HepG2 (cell line): ENCODE data around the gene CHMP1A. TPM values are rescaled to one million over a fixed set of nuclear protein-coding genes. Genes with fewer than 3 reads are reported as not detected.

ENCODE experiments used
- ATF7 ChIP-seq, 2 experiments: fragments of 450-650 bp in 1 of 2; sonication (generic) in 1 of 2; formaldehyde crosslinking in 1 of 2; IDR thresholded peaks; 2 replicates each; pipeline versions ENCODE4 v1.4.0 to v1.6.1; 2016 to 2020; ENCODE audit warnings: antibody characterized with exemption in 1 of 2, mild to moderate bottlenecking in 1 of 2, missing genetic modification reagents in 1 of 2
- CREB1 ChIP-seq, 2 experiments: fragments of 450-650 bp in 1 of 2; IDR thresholded peaks; 2 replicates each; pipeline ENCODE4 v1.6.1; 2016 to 2017; ENCODE audit warnings: control low read depth in 1 of 2, mild to moderate bottlenecking in 1 of 2, missing compliant biosample characterization in 1 of 2, missing genetic modification characterization in 1 of 2
- FOXC1 ChIP-seq: sonication (generic); formaldehyde crosslinking; IDR thresholded peaks from 2 replicates; pipeline ENCODE4 v1.8.0; 2022; ENCODE audit warnings: mild to moderate bottlenecking, missing genetic modification reagents, borderline replicate concordance
- KLF9 ChIP-seq: IDR thresholded peaks from 2 replicates; pipeline ENCODE4 v1.6.1; 2016; ENCODE audit warnings: low read depth
- MATR3 ChIP-seq: sonication (generic); formaldehyde crosslinking; IDR thresholded peaks from 2 replicates; pipeline ENCODE4 v1.4.0; 2020; ENCODE audit warnings: missing genetic modification reagents
- NR0B2 ChIP-seq: sonication (generic); formaldehyde crosslinking; IDR thresholded peaks from 2 replicates; pipeline ENCODE4 v1.4.0; 2020; ENCODE audit warnings: mild to moderate bottlenecking, missing genetic modification reagents
- RXRA ChIP-seq: sonication (generic); formaldehyde crosslinking; IDR thresholded peaks from 2 replicates; pipeline ENCODE4 v1.5.1; 2020; ENCODE audit warnings: missing genetic modification reagents
- SATB2 ChIP-seq: sonication (generic); formaldehyde crosslinking; IDR thresholded peaks from 2 replicates; pipeline ENCODE4 v1.5.0; 2020; ENCODE audit warnings: missing genetic modification reagents
- SNAI1 ChIP-seq: sonication (generic); formaldehyde crosslinking; IDR thresholded peaks from 2 replicates; pipeline ENCODE4 v1.5.0; 2020; ENCODE audit warnings: mild to moderate bottlenecking, missing genetic modification reagents, borderline replicate concordance
- SP140L ChIP-seq: sonication (generic); formaldehyde crosslinking; IDR thresholded peaks from 2 replicates; pipeline ENCODE4 v1.4.0; 2020; ENCODE audit warnings: missing genetic modification reagents, borderline replicate concordance
- SUZ12 ChIP-seq: fragments of 150-350 bp; IDR thresholded peaks from 2 replicates; pipeline ENCODE4 v1.6.1; 2014; ENCODE audit warnings: low read depth, low read length
- TAF15 ChIP-seq: fragments of 200-400 bp; formaldehyde crosslinking; IDR thresholded peaks from one replicate; pipeline ENCODE4 v1.6.1; 2018; ENCODE audit warnings: mild to moderate bottlenecking, low read depth, low read length; ENCODE audit not compliant: poor library complexity, severe bottlenecking
- ZBTB33 ChIP-seq: sonication (generic); formaldehyde crosslinking; IDR thresholded peaks from 2 replicates; pipeline ENCODE4 v1.4.0; 2020; ENCODE audit warnings: missing genetic modification reagents
- ZFAT ChIP-seq: sonication (generic); formaldehyde crosslinking; conservative IDR thresholded peaks from 2 replicates; pipeline ENCODE4 v1.8.1; 2023; ENCODE audit warnings: missing genetic modification reagents, inconsistent platforms
- ZFP36L2 ChIP-seq: sonication (generic); formaldehyde crosslinking; IDR thresholded peaks from 2 replicates; pipeline ENCODE4 v1.4.0; 2020; ENCODE audit warnings: missing genetic modification reagents
- ZKSCAN1 ChIP-seq: fragments of 150-350 bp; IDR thresholded peaks from 2 replicates; pipeline ENCODE4 v1.6.1; 2014; ENCODE audit warnings: low read length
- ZNF274 ChIP-seq: sonication (generic); formaldehyde crosslinking; IDR thresholded peaks from 2 replicates; pipeline ENCODE4 v1.5.1; 2020; ENCODE audit warnings: mild to moderate bottlenecking, missing genetic modification reagents
- ZNF3 ChIP-seq: IDR thresholded peaks from 2 replicates; pipeline ENCODE4 v1.7.0; 2017; ENCODE audit warnings: inconsistent platforms
- ZNF33B ChIP-seq: sonication (generic); formaldehyde crosslinking; IDR thresholded peaks from 2 replicates; pipeline ENCODE4 v1.5.1; 2020; ENCODE audit warnings: mild to moderate bottlenecking, missing genetic modification reagents
- ZNF660 ChIP-seq: sonication (generic); formaldehyde crosslinking; IDR thresholded peaks from 2 replicates; pipeline ENCODE4 v1.5.1; 2020; ENCODE audit warnings: mild to moderate bottlenecking, low read depth, missing genetic modification reagents, borderline replicate concordance
- ZNF879 ChIP-seq: sonication (generic); formaldehyde crosslinking; IDR thresholded peaks from 2 replicates; pipeline ENCODE4 v1.8.1; 2023; ENCODE audit warnings: missing genetic modification reagents
- polyA plus RNA-seq, 8 experiments: library from polyadenylated mRNA; depleted of rRNA in 3 of 8; stranded (reverse) in 7 of 8; unstranded in 1 of 8; fragments of >200 nt; fragmentation: Illumina TruSeq in 4 of 8; extraction: Trizol in 4 of 8; gene quantifications; 2 replicates each; pipeline versions ENCODE4 v1.2.1 to v1.2.3, GENCODE V29; 2011 to 2016; ENCODE audit warnings: low read depth in 4 of 8, missing spikeins in 1 of 8, mixed read lengths in 1 of 8; ENCODE audit not compliant: insufficient read depth in 1 of 8
- total RNA-seq, 5 experiments: library from RNA; depleted of rRNA; stranded (reverse); fragments of >200 nt; fragmentation: Illumina TruSeq; extraction: Trizol; gene quantifications; 2 replicates each; pipeline ENCODE4 v1.2.3, GENCODE V29; 2016; ENCODE audit warnings: low read depth in 1 of 5
- TF ChIP-seq, protein P1 (sequence below): sonication (generic); formaldehyde crosslinking; IDR thresholded peaks from 2 replicates; pipeline ENCODE4 v1.4.0; 2020; ENCODE audit warnings: missing genetic modification reagents
- TF ChIP-seq, protein P2 (sequence below): sonication (generic); formaldehyde crosslinking; IDR thresholded peaks from 2 replicates; pipeline ENCODE4 v1.4.0; 2020; ENCODE audit warnings: missing genetic modification reagents, mild to moderate bottlenecking, borderline replicate concordance

Gene CHMP1A
- total and polyA plus RNA-seq, 2 of the 13 experiments (the other 11 are each of a cell fraction or from before 2014, with no cell fraction given), result 69.4 to 73.3 TPM

DNA sequence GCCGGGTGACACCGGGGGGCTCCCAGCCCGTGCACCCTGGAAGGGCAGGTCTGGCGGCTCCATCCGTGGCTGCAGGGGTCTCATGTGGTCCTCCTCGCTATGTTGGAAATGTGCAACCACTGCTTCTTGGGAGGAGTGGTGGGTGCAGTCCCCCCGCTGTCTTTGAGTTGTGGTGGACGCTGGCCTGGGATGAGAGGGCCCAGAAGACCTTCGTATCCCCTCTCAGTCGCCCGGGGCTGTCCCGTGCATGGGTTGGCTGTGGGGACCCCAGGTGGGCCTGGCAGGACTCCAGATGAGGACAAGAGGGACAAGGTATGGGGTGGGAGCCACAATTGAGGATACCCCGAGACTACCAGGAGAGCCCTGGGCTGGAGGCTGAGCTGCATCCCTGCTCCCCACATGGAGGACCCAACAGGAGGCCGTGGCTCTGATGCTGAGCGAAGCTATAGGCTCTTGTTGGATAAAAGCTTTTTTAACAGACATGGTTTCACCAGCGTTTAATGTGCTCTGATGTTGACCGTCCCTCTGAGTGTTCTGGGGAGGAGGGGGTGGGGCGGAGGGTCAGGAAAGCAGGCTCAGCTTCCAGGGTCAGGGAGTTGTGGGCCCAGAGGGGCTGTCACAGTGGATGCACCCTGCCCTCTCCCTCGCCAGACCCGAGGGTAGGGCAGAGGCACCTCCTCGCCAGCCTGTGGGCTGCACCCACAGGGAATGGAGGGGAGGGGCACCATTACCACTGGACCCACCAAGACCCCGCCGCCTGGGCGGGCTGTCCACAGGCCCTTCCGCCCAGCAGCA lies 38.6 kb upstream of the CHMP1A start (continued):
- TF ChIP-seq, protein P1, sequence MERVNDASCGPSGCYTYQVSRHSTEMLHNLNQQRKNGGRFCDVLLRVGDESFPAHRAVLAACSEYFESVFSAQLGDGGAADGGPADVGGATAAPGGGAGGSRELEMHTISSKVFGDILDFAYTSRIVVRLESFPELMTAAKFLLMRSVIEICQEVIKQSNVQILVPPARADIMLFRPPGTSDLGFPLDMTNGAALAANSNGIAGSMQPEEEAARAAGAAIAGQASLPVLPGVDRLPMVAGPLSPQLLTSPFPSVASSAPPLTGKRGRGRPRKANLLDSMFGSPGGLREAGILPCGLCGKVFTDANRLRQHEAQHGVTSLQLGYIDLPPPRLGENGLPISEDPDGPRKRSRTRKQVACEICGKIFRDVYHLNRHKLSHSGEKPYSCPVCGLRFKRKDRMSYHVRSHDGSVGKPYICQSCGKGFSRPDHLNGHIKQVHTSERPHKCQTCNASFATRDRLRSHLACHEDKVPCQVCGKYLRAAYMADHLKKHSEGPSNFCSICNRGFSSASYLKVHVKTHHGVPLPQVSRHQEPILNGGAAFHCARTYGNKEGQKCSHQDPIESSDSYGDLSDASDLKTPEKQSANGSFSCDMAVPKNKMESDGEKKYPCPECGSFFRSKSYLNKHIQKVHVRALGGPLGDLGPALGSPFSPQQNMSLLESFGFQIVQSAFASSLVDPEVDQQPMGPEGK (CRISPR knock-in tag), result 0 out of 2 replicates have a peak, but pooled peaks have one; percentile 31
- TF ChIP-seq NR0B2, result 0 out of 2 replicates have a peak, but pooled peaks have one; percentile 7
- no peak for TF ChIP-seq ATF7 (IDR thresholded peaks at IDR 0.05)
- no peak for TF ChIP-seq ATF7 (CRISPR knock-in tag; IDR thresholded peaks at IDR 0.05)
- TF ChIP-seq, protein P2, sequence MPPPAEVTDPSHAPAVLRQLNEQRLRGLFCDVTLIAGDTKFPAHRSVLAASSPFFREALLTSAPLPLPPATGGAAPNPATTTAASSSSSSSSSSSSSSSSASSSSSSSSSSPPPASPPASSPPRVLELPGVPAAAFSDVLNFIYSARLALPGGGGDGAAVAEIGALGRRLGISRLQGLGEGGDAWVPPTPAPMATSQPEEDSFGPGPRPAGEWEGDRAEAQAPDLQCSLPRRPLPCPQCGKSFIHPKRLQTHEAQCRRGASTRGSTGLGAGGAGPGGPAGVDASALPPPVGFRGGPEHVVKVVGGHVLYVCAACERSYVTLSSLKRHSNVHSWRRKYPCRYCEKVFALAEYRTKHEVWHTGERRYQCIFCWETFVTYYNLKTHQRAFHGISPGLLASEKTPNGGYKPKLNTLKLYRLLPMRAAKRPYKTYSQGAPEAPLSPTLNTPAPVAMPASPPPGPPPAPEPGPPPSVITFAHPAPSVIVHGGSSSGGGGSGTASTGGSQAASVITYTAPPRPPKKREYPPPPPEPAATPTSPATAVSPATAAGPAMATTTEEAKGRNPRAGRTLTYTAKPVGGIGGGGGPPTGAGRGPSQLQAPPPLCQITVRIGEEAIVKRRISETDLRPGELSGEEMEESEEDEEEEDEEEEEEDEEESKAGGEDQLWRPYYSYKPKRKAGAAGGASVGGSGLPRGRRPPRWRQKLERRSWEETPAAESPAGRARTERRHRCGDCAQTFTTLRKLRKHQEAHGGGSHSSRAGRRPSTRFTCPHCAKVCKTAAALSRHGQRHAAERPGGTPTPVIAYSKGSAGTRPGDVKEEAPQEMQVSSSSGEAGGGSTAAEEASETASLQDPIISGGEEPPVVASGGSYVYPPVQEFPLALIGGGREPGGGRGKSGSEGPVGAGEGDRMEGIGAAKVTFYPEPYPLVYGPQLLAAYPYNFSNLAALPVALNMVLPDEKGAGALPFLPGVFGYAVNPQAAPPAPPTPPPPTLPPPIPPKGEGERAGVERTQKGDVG (CRISPR knock-in tag), result 0 out of 2 replicates have a peak, but pooled peaks have one; percentile 9
- no peak for TF ChIP-seq TAF15
- no peak for TF ChIP-seq SNAI1 (CRISPR knock-in tag)
- TF ChIP-seq SUZ12, result no peak
- no peak for TF ChIP-seq ZNF3
- TF ChIP-seq FOXC1, result no peak
- TF ChIP-seq ZBTB33 (CRISPR knock-in tag), result no peak
- no peak for TF ChIP-seq ZFP36L2
- TF ChIP-seq KLF9 (CRISPR knock-in tag), result no peak
- TF ChIP-seq ZNF879 (CRISPR knock-in tag), result no peak
- no peak for TF ChIP-seq ZKSCAN1
- TF ChIP-seq ZNF274, result no peak
- no peak for TF ChIP-seq MATR3
- TF ChIP-seq ZNF660 (CRISPR knock-in tag), result no peak
- TF ChIP-seq ZFAT (CRISPR knock-in tag), result no peak
- no peak for TF ChIP-seq SP140L (CRISPR knock-in tag)
- no peak for TF ChIP-seq ZNF33B (CRISPR knock-in tag)
- no peak for TF ChIP-seq CREB1 (IDR thresholded peaks at IDR 0.05)
- TF ChIP-seq CREB1 (CRISPR knock-in tag; IDR thresholded peaks at IDR 0.05), result no peak
- TF ChIP-seq SATB2 (CRISPR knock-in tag), result no peak
- no peak for TF ChIP-seq RXRA (CRISPR knock-in tag)
